ENCODE data around the gene SPAG9.
A peak's percentile ranks its signal among the peaks of the same experiment; 100 is the strongest.
"Not testable (repeated sequence)": the region's sequence is repeated elsewhere in the genome, so short reads cannot be mapped to it uniquely, and the experiment has no call there.

SPAG9 gene

DNA sequence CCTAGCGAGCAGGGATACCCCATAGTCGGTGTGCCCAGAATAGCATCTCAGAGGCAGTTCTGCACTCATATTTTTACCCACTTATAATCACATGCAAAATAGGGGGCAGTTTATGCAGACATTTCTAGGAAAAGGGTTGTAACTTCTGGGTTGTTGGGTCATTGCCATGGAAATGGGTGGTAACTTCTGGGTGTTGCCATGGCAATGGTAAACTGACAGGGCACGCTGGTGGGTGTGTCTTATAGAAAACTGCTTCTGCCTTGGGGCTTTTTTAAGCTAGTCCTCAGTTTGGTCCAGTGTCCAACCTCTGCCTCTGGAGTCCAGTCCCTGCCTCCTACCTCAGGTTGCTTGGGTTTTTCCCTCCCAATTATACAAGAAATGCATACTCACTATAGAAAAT, 7.4 kb upstream of the SPAG9 start:
- Histone ChIP-seq H2AFZ (ENCODE audit: low read depth, low read length) (no peak overlapping the region), H3K36me3 (ENCODE audit: insufficient read depth, low read length) (no peaks in the 10 kb centered on the region), H3K9ac (ENCODE audit: low read depth, low read length) (no peak overlapping the region), H3K4me2 (ENCODE audit: insufficient read depth, low read length) (no peak overlapping the region), H3K4me3 (ENCODE audit: low read depth in 1 of 2, low read length in 2 of 2) (no peak overlapping the region), H3K27ac (ENCODE audit: low read length) (no peak overlapping the region), H3K4me1 (ENCODE audit: insufficient read depth, low read length) (no peaks in the 10 kb centered on the region), H4K20me1 (ENCODE audit: insufficient read depth, low read length) (no peaks in the 10 kb centered on the region), H3K27me3 (ENCODE audit: insufficient read depth, low read length, poor library complexity) (no peaks in the 10 kb centered on the region), H3K9me3 (ENCODE audit: insufficient read depth, low read length, severe bottlenecking) (no peaks in the 10 kb centered on the region), H3K79me2 (ENCODE audit: insufficient read depth, low read length) (no peaks in the 10 kb centered on the region)
- ATAC-seq (ENCODE audit: insufficient read depth, low read depth) (no peak), DNase-seq (no peak)
- no peak for TF ChIP-seq EZH2 (IDR thresholded peaks at IDR 0.05; ENCODE audit: borderline replicate concordance, low read depth, low read length, severe bottlenecking)
- TF ChIP-seq, protein P1, sequence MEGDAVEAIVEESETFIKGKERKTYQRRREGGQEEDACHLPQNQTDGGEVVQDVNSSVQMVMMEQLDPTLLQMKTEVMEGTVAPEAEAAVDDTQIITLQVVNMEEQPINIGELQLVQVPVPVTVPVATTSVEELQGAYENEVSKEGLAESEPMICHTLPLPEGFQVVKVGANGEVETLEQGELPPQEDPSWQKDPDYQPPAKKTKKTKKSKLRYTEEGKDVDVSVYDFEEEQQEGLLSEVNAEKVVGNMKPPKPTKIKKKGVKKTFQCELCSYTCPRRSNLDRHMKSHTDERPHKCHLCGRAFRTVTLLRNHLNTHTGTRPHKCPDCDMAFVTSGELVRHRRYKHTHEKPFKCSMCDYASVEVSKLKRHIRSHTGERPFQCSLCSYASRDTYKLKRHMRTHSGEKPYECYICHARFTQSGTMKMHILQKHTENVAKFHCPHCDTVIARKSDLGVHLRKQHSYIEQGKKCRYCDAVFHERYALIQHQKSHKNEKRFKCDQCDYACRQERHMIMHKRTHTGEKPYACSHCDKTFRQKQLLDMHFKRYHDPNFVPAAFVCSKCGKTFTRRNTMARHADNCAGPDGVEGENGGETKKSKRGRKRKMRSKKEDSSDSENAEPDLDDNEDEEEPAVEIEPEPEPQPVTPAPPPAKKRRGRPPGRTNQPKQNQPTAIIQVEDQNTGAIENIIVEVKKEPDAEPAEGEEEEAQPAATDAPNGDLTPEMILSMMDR (IDR thresholded peaks at IDR 0.05; ENCODE audit: borderline replicate concordance, extremely low read depth, low read length, poor library complexity, severe bottlenecking) = no peak

DNA sequence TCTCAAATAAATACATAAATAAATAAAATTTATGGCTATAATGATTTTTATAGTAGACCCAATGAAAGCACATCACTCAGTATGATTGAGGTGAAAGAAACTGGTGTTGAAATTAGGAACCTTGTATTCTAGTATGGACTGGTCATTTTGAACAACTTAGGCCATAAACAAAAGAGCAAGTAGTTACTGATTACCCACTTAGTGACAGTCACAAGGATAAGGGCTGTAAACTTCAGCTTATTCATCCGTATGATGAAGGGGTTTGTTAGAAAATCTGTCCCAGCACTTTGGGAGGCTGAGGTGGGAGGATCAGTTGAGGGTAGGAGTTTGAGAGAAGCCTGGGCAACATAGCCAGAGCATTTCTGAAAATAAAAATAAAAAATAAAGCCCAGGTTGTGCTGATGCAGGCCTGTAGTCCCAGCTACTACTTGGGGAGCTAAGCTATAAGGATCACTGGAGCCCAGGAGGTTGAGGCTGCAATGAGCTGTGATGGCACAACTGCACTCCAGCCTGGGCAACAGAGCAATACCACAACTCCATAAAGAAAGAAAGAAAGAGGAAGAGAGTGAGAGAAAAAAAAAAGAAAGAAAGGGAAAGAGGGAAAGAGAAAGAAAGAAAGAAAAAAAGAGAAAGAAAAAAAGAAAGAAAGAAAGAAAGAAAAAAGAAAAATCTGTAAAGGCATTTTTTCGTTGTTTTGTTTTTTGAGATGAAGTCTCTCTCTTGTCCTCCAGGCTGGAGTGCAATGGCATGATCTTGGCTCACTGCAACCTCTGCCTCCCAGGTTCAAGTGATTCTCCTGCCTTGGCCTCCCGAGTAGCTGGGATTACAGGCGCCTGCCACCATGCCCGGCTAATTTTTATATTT, 4.2 kb upstream of the SPAG9 start:
- H3K9ac ChIP-seq (ENCODE audit: low read depth, low read length) = no peak overlapping the region
- TF ChIP-seq, protein P1 (IDR thresholded peaks at IDR 0.05; ENCODE audit: borderline replicate concordance, extremely low read depth, low read length, poor library complexity, severe bottlenecking) = no peak
- no peak for TF ChIP-seq EZH2 (IDR thresholded peaks at IDR 0.05; ENCODE audit: borderline replicate concordance, low read depth, low read length, severe bottlenecking)
- H2AFZ ChIP-seq (ENCODE audit: low read depth, low read length) = no peak overlapping the region
- peaks cover 12% of the 10 kb centered on the region for H3K4me1 ChIP-seq (ENCODE audit: insufficient read depth, low read length)
- DNase-seq (no peak), ATAC-seq (ENCODE audit: insufficient read depth, low read depth) (no peak)
- peaks cover 11% of the 10 kb centered on the region for H3K79me2 ChIP-seq (ENCODE audit: insufficient read depth, low read length)
- no peaks in the 10 kb centered on the region for H3K9me3 ChIP-seq (ENCODE audit: insufficient read depth, low read length, severe bottlenecking)
- H3K27ac ChIP-seq (ENCODE audit: low read length) = no peak overlapping the region
- no peak overlapping the region for H3K4me3 ChIP-seq (ENCODE audit: low read depth in 1 of 2, low read length in 2 of 2)
- H3K36me3 ChIP-seq (ENCODE audit: insufficient read depth, low read length) = peaks cover 3% of the 10 kb centered on the region; the same call in 1 of the 2 replicates
- peaks cover 3% of the 10 kb centered on the region; the same call in 1 of the 2 replicates for H4K20me1 ChIP-seq (ENCODE audit: insufficient read depth, low read length)
- no peaks in the 10 kb centered on the region for H3K27me3 ChIP-seq (ENCODE audit: insufficient read depth, low read length, poor library complexity)
- no peak overlapping the region for H3K4me2 ChIP-seq (ENCODE audit: insufficient read depth, low read length)

DNA sequence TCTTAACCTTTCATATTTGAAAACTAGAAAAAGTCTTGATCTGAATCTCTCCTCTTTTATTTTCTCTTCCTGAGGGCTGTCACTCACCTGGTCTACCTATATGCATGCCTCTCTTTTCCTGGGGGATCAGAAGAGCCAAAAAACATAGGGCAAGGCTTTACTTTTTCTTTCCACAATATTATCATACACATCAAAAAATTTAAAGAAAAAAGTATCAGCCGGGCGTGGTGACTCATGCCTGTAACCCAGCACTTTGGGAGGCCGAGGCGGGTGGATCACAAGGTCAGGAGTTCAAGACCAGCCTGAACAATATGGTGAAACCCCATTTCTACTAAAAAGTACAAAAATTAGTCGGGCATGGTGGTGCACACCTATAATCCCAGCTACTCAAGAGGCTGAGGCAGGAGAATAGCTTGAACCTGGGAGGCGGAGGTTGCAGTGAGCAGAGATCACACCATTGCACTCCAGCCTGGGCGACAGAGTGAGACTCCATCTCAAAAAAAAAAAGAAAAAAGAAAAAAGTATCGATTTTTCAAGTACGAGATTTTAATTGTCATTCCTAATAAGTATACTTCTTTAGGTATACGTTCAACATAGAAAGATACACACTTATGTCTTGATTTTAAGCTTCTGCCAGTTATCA, 1.9 kb upstream of the SPAG9 start:
- peaks cover 30% of the 10 kb centered on the region for H3K4me1 ChIP-seq (ENCODE audit: insufficient read depth, low read length)
- not testable (repeated sequence) for H3K27me3 ChIP-seq (ENCODE audit: insufficient read depth, low read length, poor library complexity); H3K9ac ChIP-seq (ENCODE audit: low read depth, low read length); H3K27ac ChIP-seq (ENCODE audit: low read length); ATAC-seq (ENCODE audit: insufficient read depth, low read depth); H3K36me3 ChIP-seq (ENCODE audit: insufficient read depth, low read length); H3K4me2 ChIP-seq (ENCODE audit: insufficient read depth, low read length); DNase-seq; H3K9me3 ChIP-seq (ENCODE audit: insufficient read depth, low read length, severe bottlenecking); H3K4me3 ChIP-seq (ENCODE audit: low read depth in 1 of 2, low read length in 2 of 2)
- peak overlapping the region; percentile 100; the same call in 1 of the 2 replicates for H2AFZ ChIP-seq (ENCODE audit: low read depth, low read length)
- peaks cover 18% of the 10 kb centered on the region for H4K20me1 ChIP-seq (ENCODE audit: insufficient read depth, low read length)
- peaks cover 34% of the 10 kb centered on the region for H3K79me2 ChIP-seq (ENCODE audit: insufficient read depth, low read length)

Measured in DND-41 (cell line).